MM.1S (cell line): ENCODE data around the gene IL1R1.

Experiments used
- DNase-seq: peaks from one replicate; pipeline ENCODE4 v3.0.0-alpha.2; 2015
- H2AFZ ChIP-seq: fragments of 300-600 bp; sonication (generic); 2 replicates; pipeline ENCODE4 v1.6.0; 2016; ENCODE audit warnings: antibody characterized with exemption, low read length
- H3F3A ChIP-seq: fragments of 300-600 bp; sonication (generic); 2 replicates; pipeline ENCODE4 v1.6.1; 2016; ENCODE audit warnings: mild to moderate bottlenecking, antibody characterized with exemption, low read length, moderate library complexity, mixed read lengths; ENCODE audit not compliant: insufficient read depth
- H3K27ac ChIP-seq: fragments of 300-600 bp; sonication (generic); 2 replicates; pipeline ENCODE4 v1.5.1; 2016; ENCODE audit warnings: mild to moderate bottlenecking, low read length
- H3K27me3 ChIP-seq: fragments of 300-600 bp; sonication (generic); replicated peaks from 2 replicates; pipeline ENCODE4 v1.6.0; 2016; ENCODE audit warnings: low read length; ENCODE audit not compliant: insufficient read depth
- H3K36me3 ChIP-seq: fragments of 300-600 bp; sonication (generic); replicated peaks from 2 replicates; pipeline ENCODE4 v1.6.1; 2016; ENCODE audit warnings: mild to moderate bottlenecking, low read length, mixed read lengths; ENCODE audit not compliant: insufficient read depth
- H3K4me1 ChIP-seq: fragments of 300-600 bp; sonication (generic); 2 replicates; pipeline ENCODE4 v1.6.1; 2016; ENCODE audit warnings: low read length, mixed read lengths
- H3K4me2 ChIP-seq: fragments of 300-600 bp; sonication (generic); 2 replicates; pipeline ENCODE4 v1.6.0; 2016; ENCODE audit warnings: low read depth, low read length
- H3K4me3 ChIP-seq: fragments of 300-600 bp; sonication (generic); 2 replicates; pipeline ENCODE4 v1.5.1; 2016; ENCODE audit warnings: low read length, mixed read lengths
- H3K79me2 ChIP-seq: fragments of 300-600 bp; sonication (generic); 2 replicates; pipeline ENCODE4 v1.6.1; 2016; ENCODE audit warnings: mixed run types, low read length, mixed read lengths
- H3K9ac ChIP-seq: fragments of 300-600 bp; sonication (generic); 2 replicates; pipeline ENCODE4 v1.6.1; 2016; ENCODE audit warnings: low read length, mixed read lengths
- H3K9me2 ChIP-seq: fragments of 300-600 bp; sonication (generic); replicated peaks from 2 replicates; pipeline ENCODE4 v1.6.1; 2016; ENCODE audit warnings: mild to moderate bottlenecking, low read length, mixed read lengths; ENCODE audit not compliant: insufficient read depth
- H3K9me3 ChIP-seq: fragments of 300-600 bp; sonication (generic); replicated peaks from 2 replicates; pipeline ENCODE4 v1.6.1; 2016; ENCODE audit warnings: mild to moderate bottlenecking, low read length, mixed read lengths; ENCODE audit not compliant: insufficient read depth
- H4K20me1 ChIP-seq: fragments of 300-600 bp; sonication (generic); 2 replicates; pipeline ENCODE4 v1.6.1; 2016; ENCODE audit warnings: mild to moderate bottlenecking, low read length, moderate library complexity, mixed read lengths; ENCODE audit not compliant: insufficient read depth
- CTCF ChIP-seq: fragments of 300-600 bp; sonication (generic); IDR thresholded peaks from 2 replicates; pipeline ENCODE4 v1.5.1; 2016; ENCODE audit warnings: antibody characterized with exemption, low read length, mixed read lengths
- EZH2 ChIP-seq: fragments of 300-600 bp; sonication (generic); optimal IDR thresholded peaks from 2 replicates; pipeline ENCODE3; 2017; ENCODE audit warnings: low read depth, mild to moderate bottlenecking, antibody characterized with exemption, low read length, mixed read lengths
- EZH2phosphoT487 ChIP-seq: fragments of 300-600 bp; sonication (generic); IDR thresholded peaks from 2 replicates; pipeline ENCODE4 v1.6.1; 2018; ENCODE audit warnings: antibody characterized with exemption, low read length

Gene IL1R1

GRCh38 chr2:102147935-102148334 lies 5.4 kb downstream of the IL1R1 start:
- TF ChIP-seq CTCF (no peak), EZH2phosphoT487 (no peak), EZH2 (no peak)
- no peak for DNase-seq
- Histone ChIP-seq H2AFZ (no peak overlapping the region), H4K20me1 (no peaks in the 10 kb centered on the region), H3K9me3 (no peaks in the 10 kb centered on the region), H3K27ac (no peak overlapping the region), H3K4me1 (no peaks in the 10 kb centered on the region), H3K4me3 (no peak overlapping the region), H3K27me3 (no peaks in the 10 kb centered on the region), H3F3A (no peaks in the 10 kb centered on the region), H3K36me3 (no peaks in the 10 kb centered on the region), H3K79me2 (no peaks in the 10 kb centered on the region), H3K9ac (no peak overlapping the region), H3K9me2 (no peaks in the 10 kb centered on the region), H3K4me2 (no peak overlapping the region)

DNA sequence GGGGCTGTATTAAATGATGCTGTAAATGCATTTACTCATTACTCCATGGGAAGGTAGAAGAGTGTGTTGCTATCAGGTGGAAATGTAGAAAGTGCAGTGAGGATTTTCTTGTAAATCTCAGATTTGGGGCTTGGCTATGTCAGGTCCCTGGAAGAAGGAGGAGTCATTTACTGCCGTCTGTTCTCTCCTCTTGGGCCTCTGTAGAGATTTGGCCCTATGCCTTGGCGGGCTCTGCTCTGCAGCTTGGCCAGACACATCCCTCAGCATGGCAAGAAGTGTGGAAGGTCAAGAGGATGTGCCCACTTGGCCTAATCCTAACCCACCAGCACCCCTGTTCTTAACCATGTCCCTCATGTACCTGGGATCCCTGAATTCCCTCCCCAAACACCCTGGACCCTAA lies 6.7 kb downstream of the IL1R1 start:
- Histone ChIP-seq H4K20me1 (no peaks in the 10 kb centered on the region), H3K27me3 (no peaks in the 10 kb centered on the region), H3K9me2 (no peaks in the 10 kb centered on the region), H3K9me3 (no peaks in the 10 kb centered on the region), H3K36me3 (no peaks in the 10 kb centered on the region), H3F3A (no peaks in the 10 kb centered on the region), H3K4me2 (no peak overlapping the region), H3K27ac (no peak overlapping the region), H3K4me3 (no peak overlapping the region), H3K9ac (no peak overlapping the region), H3K79me2 (no peaks in the 10 kb centered on the region), H3K4me1 (no peaks in the 10 kb centered on the region), H2AFZ (no peak overlapping the region)
- TF ChIP-seq EZH2phosphoT487 (no peak), EZH2 (no peak), CTCF (no peak)
- no peak for DNase-seq

DNA sequence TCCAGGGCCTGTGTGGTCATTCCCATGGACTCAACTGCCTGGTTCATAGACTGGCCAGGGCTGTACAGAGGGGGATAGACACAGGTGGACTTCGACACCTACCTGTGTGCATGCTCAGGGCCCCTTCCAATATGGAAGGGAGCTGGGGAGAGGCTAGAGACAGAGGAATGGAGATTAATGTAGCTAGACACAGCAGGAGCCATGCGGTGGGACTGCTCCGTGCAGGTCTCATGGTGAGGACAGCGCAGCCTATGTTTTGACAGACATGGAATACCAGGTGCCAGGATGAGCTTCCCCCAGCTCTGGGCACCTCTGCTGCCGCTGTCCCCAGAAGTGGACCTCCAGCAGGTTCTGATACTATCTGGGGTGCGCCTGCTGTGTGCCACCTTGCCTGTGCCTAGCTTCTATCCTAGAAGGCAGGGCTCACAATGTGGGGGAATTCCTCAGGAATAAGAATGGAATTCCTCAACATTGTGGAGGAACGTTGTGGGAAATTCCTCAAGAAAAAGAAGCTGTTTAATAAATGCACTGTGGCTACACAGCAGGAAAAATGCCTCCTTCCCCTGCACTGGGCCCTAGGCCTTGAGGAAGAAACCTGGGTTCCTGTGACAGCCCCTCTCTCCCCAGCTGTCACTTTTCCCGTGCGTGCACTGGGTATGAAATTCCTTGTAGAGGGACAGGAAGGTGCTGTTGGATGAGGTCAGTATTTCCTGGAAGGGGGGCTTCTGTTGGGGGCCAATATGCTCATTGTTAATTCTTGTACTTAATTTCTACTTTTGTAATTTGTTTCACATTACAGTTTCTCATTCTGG lies 7.3 kb downstream of the IL1R1 start:
- DNase-seq: no peak
- H3K79me2 ChIP-seq: no peaks in the 10 kb centered on the region
- H3K9me3 ChIP-seq: no peaks in the 10 kb centered on the region

More for the DNA sequence above, 7.3 kb downstream of the IL1R1 start:
- Histone ChIP-seq H3K27ac (no peak overlapping the region), H2AFZ (no peak overlapping the region), H3K4me1 (no peaks in the 10 kb centered on the region), H4K20me1 (no peaks in the 10 kb centered on the region), H3K4me2 (no peak overlapping the region), H3K9ac (no peak overlapping the region), H3K9me2 (no peaks in the 10 kb centered on the region), H3K36me3 (no peaks in the 10 kb centered on the region), H3K4me3 (no peak overlapping the region), H3K27me3 (no peaks in the 10 kb centered on the region), H3F3A (no peaks in the 10 kb centered on the region)
- TF ChIP-seq EZH2 (no peak), CTCF (no peak), EZH2phosphoT487 (no peak)
